HG03159 (cell line): ENCODE data around the gene ANKRD39.
"Not testable (repeated sequence)": the region's sequence is repeated elsewhere in the genome, so short reads cannot be mapped to it uniquely, and the experiment has no call there.

Experiments
- ATAC-seq: cut with Tn5 transposase; IDR thresholded peaks from one replicate; pipeline ENCODE4 v1.9.1; 2021; ENCODE audit warnings: mild to moderate bottlenecking, moderate library complexity; ENCODE audit not compliant: unreplicated experiment

ANKRD39 gene, protein sequence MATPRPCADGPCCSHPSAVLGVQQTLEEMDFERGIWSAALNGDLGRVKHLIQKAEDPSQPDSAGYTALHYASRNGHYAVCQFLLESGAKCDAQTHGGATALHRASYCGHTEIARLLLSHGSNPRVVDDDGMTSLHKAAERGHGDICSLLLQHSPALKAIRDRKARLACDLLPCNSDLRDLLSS

DNA sequence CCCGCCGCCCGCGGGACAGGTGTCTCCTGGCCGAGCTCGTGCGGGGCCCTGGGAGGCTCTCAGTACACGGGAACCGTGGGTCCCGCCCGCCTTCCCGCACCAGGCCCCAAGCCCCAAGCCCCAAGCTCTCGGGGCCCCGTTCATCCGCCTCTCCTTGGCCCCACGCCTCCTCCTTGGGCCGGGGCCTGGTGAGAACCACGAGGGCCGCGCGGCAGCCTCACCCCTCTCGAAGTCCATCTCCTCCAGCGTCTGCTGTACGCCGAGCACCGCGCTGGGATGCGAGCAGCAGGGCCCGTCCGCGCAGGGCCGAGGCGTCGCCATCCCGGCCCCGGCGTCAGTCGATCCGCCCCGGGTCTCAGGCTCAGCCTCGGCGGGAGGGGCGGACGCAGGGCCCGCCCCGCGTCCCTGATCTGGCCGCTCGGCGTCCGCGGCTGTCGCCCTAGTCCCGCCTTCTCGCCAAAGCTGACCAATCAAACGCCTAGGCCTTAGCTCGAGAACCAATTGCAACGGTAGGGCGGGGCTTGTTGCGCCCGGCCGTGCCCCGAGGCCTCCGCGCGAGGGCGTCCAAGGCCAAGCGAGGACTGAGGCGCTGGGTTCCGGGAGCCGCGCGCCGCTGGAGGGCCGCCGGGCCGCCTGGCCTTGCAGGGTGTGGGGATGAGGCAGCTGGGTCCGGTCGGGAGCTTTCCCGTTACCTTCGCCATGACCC lies at the start of gene ANKRD39:
Gene ANKRD39, minus strand, starts transcription at position 350 of the 706 bp plus-strand sequence. Its CDS starts 29 bp downstream, at position 321.
- ATAC-seq: peak; percentile 85

DNA sequence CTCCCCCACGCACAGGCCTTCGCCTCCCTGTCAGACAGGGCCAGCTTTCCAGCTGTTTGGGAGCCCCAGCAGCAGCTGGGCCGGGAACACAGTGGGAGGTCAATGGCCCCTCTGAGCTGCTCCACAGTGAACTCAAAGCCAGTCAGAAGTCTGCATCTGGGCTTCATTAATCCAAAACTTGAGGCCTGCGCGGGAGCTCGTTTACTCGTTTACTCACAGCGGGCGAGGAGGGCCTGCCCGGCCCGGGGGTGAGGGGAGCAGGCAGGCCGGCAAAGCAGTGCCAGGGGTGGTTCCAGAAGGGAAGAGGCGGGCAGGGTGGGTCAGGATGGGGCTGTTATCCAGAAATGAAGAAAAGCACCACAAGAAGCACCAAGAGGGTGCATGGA lies 48.9 kb upstream of the ANKRD39 start:
- ATAC-seq: no peak

DNA sequence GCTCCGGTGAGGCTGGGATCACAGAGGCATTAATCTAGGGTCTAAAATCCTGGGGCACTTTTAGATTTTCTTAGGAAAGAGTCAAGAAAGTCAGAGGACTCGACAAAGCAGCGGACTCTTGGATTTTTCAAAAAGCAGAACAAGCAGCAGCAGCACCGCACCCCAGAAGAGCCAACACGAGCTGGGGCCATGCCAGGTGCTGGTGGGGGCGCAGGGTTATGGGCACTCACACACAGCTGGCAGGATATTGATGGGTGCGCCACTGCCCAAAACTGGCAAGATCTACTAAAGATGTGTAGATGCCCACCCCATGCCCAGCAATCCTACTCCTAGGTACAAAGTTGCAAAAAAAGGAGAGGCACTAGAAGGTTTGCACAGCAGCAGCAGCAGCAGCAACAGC lies 46.0 kb upstream of the ANKRD39 start:
- ATAC-seq: no peak

DNA sequence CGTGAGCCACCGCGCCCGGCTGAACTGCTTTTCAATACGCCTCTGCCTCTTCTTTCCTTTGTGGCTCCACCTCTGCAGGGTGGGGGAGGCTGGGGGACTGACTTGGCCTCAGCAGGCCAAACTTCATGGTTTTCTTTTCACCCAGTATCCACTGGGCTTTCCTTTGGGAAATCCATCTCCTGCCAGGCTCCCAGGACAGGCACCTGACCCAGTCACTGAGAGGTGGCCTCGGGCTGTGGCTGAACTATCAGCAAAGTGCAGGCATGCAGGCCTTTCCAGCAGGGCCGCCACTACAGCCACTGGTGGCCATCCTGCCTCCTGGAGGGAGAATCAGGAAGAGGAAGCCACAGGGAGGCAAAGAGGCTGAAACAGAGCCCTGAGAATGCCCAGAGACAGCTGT lies 45.5 kb upstream of the ANKRD39 start:
- no peak for ATAC-seq

DNA sequence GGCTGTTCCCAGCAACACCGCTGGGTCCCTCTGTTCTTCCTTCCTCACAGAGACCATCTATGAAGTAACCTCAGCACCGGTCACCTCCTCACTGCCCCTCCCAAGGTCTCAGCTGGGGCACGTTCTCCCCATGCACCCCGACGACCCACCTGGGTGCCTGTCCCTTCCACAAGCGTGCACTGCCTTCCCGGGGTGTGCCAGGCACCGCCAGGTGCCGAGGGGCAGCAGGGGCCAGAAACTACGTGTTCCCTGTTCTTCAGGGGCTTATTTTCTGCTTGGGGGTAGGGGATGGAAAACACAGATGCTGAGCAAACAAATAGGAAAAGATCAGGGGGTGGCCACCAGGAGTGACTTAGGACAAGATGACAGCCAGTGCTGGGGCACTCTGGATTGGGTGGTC lies 42.4 kb upstream of the ANKRD39 start:
- ATAC-seq: no peak

DNA sequence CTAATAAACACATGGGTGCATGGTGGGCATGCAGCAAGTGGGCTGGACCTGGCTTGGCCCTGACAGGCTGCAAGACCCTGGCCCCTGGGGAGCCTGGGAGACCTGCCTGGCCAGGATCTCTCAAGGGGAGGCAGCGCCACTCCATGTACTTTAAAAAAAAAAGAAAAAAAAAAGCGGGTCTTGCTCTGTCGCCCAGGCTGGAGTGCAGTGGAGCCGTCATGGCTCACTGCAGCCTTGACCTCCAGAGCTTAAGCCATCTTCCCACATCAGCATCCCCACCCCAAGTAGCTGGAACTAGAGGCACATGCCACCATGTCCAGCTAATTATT lies 41.6 kb upstream of the ANKRD39 start:
- no peak for ATAC-seq

DNA sequence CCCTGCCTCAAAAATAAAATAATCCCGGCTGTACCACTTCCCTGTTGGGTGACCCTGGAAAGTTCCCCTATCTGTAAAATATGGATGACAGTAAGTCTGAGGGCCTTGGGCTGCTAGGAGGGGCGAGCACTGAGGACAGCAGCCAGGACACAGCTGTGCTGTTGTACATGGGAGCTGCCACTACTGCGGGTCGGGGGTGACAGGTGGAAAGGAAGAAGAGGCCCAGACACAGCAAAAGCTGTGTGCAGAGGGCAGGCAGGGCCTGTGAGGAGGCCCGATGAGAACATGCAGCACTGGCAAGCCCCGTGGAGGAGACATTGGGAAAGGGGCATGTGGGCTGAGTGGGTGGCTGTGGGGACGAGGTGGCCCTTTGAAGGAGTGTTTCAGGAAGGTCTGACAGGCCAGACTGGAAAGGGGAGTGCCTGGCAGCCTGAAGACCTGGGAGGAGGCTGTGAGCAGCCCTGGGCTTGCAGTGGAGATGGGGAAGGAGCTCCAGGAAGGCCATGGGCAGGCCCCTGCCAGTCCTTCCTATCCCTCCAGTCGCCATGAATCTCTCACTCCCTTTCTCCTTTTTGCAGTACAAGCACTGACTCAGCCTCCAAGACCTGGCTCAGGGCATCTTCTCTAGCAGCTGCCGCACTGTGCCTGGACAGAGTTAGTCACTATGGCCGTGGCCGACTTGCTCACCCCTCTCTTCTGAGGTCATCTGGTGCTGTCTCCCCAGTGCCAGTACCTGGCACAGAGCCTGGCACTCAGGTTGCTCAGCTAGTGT lies 41.0 kb upstream of the ANKRD39 start:
- ATAC-seq: no peak

DNA sequence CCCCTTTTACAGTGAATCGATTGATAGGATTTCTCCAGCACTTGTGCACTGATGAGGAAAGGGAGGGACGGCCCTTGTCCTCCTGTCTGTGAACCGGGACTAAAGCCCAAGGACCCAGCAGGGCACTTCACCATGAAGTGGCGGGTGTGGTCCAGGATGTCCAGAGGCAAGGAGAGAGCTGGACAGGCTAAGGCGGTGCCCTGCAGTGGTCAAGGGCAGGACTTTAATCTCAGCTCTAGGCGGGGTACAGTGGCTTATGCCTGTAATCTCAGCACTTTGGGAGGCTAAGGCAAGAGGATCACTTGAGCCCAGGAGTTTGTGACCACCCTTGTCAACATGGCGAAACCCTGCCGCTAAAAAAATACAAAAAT lies 40.3 kb upstream of the ANKRD39 start:
- no peak for ATAC-seq

DNA sequence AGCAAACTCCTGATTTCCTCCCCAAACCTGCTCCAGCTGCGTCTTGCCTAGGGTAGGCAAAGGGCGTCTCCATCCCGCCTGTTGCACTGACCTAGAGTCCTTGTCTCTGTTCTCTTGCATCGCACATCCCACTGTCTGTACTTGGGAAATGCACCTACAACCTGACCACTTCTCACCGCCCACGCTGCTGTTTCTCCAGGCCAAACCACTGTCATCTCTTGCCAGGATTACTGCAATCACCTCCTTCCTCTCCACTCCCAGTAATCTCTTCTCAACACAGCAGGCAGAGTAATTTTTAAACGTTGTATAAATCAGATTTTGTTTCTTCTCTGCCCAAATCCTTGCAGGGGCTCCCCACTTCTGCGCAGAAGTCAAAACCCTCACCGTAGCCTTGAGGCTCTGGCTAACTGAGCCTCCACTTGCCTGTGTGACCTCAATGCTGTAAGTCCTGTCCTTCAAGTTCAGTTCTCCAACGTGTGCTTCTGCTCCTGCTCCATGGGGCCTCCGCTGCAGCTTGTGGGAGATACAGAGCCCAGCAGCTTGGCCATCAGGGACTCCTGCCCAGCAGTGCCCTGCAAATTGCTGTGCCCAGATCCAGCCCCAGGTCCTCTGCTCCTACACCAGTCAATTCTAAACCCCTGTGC lies 39.8 kb upstream of the ANKRD39 start:
- ATAC-seq: no peak

DNA sequence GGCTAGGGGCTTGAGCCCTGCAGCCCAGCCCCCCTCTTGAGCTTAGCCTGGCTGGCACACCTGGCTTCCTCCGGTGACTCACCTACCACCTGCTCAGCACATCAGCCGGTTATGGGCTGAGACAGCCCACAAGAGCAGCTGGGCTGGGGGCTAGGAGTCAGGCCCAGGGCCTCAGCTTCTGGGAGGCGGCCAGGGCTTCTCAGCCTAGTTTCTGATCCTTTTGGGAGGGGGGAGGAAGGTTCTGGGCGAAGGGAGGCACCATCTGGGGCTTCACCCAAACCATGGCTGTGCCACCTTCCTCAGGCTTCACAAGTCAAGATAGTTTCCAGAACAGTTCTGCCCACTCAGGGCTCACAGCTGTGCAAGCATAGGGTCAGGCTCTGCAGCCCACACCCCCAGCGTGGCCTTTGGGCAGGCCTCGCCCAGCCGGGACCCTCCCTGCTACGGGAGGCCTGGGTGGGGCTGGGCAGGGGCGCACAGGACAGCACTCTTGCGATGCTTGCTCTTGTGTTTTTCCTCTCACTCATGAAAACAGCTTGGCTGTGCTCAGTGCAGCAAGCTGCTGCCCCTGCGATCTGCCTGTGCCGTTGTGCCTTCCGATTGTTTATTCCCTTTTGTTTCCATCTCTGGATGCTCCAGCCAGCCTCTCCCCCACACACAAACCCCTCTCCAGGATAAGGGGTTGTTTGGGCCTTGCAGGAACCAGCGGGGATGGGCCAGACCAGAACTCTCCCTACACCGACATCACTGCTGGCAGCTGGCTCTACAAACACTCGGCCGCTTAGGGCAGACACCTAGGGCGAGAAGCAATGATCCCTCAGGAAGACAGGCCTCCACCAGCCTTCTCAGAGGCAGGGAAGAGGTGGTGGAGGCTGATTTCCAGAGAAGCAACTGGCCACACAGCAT lies 38.2 kb upstream of the ANKRD39 start:
- no peak for ATAC-seq

DNA sequence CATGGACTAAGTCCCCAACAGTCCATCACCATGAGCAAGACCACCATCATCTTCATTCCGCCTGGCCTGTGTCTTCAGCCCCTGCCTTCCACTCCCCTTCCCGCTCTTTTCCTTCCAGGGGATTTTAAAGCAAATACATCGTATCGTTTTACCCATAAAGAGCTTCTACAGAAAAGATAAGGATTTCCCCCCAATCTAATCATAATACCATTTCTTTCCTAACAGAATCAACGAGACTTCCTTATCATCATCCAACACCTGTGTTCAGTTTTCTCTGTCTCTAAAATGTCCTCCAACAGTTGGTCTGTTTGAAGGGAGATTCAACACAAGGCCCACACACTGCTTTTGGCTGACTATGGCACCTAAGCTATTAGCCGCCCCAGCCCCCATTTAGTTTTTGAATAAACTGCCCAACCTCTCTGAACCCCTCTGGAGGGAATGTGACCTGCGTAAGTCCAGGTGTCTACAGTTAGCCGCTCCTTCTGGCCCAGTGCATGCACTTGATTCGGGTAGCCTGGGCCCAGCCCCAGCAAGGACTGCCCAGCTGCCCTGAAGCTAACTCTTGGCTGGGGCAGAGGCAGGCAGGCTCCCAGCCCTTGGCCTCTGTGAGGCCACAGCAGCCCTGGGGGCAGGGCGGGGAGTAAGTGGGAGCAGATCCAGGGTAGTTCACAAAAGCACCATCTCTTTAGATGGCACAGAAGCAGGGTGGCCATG lies 37.4 kb upstream of the ANKRD39 start:
- no peak for ATAC-seq

DNA sequence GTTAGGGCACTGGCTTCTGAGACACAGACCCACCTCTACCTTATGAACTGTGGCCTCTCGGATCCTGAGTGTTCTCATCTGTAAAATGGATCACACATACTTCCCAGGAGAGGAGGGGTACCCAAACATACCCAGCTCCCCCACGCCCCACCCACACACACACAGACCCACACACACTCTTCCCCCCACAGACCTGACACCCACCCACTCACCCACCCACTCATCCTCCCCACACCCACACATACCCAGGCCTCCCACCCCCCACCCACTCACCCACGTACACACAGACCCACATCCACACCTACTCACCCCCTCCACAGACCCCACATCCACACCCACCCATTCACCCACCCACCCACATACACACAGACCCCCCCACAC lies 36.3 kb upstream of the ANKRD39 start:
- ATAC-seq: no peak

DNA sequence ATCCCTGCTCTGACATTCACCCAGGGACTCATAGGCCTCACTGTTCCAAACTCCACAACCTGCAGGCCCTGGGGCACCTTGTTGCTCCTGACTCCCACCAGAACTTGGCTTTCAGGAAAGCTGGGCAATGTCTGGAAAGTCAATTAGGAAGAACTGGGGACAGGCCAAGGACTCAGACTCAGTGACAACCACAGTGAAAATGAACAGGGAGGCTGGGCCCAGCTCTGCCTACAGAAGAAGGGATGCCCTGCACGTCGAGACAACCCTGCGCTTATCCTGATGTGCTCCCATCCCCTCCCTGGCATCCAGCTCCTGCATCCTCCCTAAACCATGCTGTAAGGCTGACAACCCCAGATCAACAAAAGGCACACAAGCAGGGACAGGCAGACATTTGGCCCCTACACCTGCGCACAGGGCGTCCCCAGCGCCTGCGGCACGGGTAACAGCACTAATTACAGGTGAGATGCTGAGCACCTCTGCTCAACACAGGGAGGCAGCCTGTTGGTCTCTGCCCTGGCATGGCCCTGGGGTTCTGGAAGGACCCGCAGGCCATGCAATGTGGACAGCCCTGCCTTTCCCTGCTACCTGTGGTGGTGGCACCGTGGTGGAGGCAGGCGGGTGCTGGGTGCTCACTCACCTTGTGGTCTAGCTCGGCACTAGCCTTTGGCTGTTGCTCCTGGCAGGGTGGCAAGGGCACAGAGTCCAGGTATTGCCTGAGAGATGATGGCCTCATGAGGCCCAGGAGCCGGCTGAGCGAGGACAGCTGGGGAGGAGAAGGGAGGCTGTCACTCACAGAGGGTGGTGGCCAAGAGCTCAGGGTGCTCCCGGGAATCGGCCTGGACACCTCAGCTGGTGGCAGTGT lies 35.7 kb upstream of the ANKRD39 start:
- no peak for ATAC-seq

DNA sequence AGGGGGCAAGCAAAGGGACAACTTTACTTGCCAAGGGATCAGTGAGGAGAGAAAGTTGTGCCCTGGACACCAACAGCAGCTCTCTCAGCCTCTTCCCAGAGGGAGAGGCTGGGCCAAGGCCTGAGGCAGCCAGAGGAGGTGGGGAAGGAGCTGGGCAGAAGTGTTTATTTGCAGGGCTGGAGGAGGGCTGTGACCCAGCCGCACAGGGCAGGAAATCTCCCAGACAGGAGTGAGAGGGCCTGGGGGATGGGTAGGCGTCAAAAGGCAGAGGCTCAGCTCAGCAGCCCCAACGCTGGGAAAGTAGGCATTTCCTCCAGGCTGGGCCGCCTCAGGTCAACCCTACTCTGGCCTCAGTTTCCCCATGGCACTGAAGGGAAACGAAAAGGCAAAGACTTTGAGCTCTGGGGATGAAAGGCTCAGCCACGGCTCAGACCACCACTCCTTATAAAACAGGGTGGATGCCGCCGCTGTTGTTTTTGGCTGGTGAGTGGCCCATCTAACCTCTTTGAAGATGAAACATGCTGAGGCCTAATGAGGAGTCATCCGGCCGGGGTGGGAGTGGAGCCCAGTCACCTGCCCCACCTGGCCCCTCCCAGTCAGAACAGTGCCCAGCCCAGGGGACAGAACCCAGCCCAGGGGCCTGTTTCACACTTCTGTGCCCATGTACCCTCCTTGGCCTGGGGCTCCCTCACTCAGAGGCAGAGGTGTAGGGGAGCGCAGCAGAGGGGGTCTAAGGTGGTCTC lies 33.9 kb upstream of the ANKRD39 start:
- no peak for ATAC-seq

DNA sequence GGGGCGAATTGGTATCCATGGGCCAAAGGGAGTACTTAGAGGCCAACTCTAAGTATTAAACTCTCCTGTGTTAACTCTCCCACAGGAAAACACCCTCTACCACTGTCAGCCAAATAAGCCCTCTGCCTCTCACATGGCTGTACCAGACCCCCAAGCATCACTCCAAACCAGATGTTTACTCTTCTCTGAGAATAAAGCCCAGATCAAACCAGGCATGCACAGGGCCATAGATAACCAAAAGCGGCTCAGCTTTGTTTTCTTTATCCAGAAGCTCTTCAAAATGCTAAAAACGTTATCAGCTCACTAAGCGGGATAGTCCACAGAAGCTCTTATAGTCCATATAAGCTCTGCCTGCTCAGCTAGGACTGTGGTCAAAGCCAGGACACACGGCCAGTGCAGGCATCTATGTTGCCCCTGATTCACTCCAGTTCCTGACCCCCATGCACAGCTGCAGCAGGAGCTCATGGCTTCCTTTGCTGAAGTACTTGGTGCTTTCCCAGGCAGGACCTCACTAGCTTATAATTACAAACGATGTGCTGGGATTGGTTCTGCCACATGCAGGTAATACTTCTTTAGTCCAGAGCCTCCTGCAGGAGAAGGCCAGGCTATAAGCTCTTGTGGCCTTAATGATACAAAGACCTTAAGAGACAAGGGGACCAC lies 33.0 kb upstream of the ANKRD39 start:
- no peak for ATAC-seq

DNA sequence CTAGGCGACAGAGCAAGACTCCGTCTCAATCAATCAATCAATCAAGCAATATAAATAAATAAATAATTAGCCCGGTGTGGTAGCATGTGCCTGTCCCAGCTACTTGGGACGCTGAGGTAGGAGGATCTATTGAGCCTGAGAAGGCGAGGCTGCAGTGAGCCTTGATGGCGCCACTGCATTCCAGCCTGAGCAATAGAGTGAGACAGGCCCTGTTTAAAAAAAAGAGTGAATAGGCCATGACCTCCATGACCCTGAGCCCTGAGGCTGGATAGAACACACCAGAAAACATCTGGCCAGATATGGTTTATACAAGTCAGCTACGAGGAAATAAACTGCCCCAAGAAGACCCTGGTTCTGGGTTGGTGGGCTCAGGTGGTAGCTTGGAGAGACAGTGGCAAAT lies 32.4 kb upstream of the ANKRD39 start:
- ATAC-seq: no peak

DNA sequence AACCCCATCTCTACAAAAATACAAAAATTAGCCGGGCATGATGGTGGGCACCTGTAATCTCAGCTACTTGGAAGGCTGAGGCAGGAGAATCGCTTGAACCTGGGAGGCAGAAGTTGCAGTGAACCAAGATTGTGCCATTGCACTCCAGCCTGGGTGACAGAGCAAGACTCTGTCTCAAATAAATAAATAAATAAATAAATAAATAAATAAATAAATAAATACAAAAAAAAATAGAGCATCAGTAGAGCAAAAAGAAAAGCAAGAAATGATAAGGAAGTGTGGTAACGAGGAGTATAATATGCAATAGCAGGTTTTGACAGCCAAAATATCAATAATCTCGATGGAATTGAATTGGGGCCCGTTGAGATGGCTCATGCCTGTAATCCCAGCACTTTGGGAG lies 31.7 kb upstream of the ANKRD39 start:
- ATAC-seq: not testable (repeated sequence)
